Mesodermal cell (in vitro differentiated cells): ENCODE results near the gene LRRN3.

Experiments
- H3K27ac ChIP-seq: 2 replicates; pipeline ENCODE4 v1.7.0; 2013; ENCODE audit warnings: mild to moderate bottlenecking, low read depth, low read length, moderate library complexity; ENCODE audit not compliant: severe bottlenecking
- H3K36me3 ChIP-seq: 2 replicates; pipeline ENCODE4 v1.7.1; 2013; ENCODE audit warnings: mild to moderate bottlenecking, low read length, moderate library complexity; ENCODE audit not compliant: control insufficient read depth, insufficient read depth
- H3K4me1 ChIP-seq: one replicate; pipeline ENCODE4 v1.7.1; 2013; ENCODE audit warnings: mild to moderate bottlenecking, low read length; ENCODE audit not compliant: insufficient read depth, control insufficient read depth, poor library complexity, severe bottlenecking
- H3K4me3 ChIP-seq: 2 replicates; pipeline ENCODE4 v1.7.0; 2013; ENCODE audit warnings: low read length, control low read depth, mild to moderate bottlenecking; ENCODE audit not compliant: insufficient read depth, poor library complexity, severe bottlenecking; ENCODE audit errors: extremely low read depth
- H3K9me3 ChIP-seq: 2 replicates; pipeline ENCODE4 v1.7.1; 2013; ENCODE audit warnings: mild to moderate bottlenecking, low read length, moderate library complexity; ENCODE audit not compliant: control insufficient read depth
- WGBS, 2 experiments: methylation state at CpG; one replicate each; pipeline ENCODE4 v1.1.5; 2013; ENCODE audit warnings: missing lambda C conversion rate in 2 of 2; ENCODE audit not compliant: insufficient coverage in 2 of 2; 5-methylcytosine and 5-hydroxymethylcytosine counted together

LRRN3 gene

GRCh38 chr7:111132833-111133232, 41.9 kb downstream of the LRRN3 start:
- H3K27ac ChIP-seq, result no peak overlapping the region
- H3K4me3 ChIP-seq, result no peak overlapping the region
- no peaks in the 10 kb centered on the region for H3K9me3 ChIP-seq
- H3K4me1 ChIP-seq, result peaks cover 24% of the 10 kb centered on the region
- H3K36me3 ChIP-seq, result no peaks in the 10 kb centered on the region
- WGBS, 2 experiments, result no CpG with 5 or more reads among the region's 1 CpG

GRCh38 chr7:111137296-111138192, 46.6 kb downstream of the LRRN3 start:
- WGBS, 2 experiments, result 86% methylated on average over 2 of the region's 4 CpGs; no CpG with 5 or more reads in 1 of the 2 experiments
- Histone ChIP-seq H3K4me3 (no peak overlapping the region), H3K27ac (peak overlapping the region; percentile 93), H3K4me1 (peaks cover 33% of the 10 kb centered on the region), H3K36me3 (no peaks in the 10 kb centered on the region), H3K9me3 (no peaks in the 10 kb centered on the region)

GRCh38 chr7:111138193-111138569, 47.3 kb downstream of the LRRN3 start:
- peak overlapping the region; percentile 93 for H3K27ac ChIP-seq
- WGBS, 2 experiments, result no CpG with 5 or more reads among the region's 2 CpGs
- no peaks in the 10 kb centered on the region for H3K36me3 ChIP-seq

GRCh38 chr7:111138586-111138985, 47.7 kb downstream of the LRRN3 start:
- Histone ChIP-seq H3K9me3 (no peaks in the 10 kb centered on the region), H3K36me3 (no peaks in the 10 kb centered on the region), H3K4me3 (no peak overlapping the region), H3K27ac (peak overlapping the region; percentile 93), H3K4me1 (peaks cover 25% of the 10 kb centered on the region)

More at GRCh38 chr7:111138193-111138569, 47.3 kb downstream of the LRRN3 start:
- no peak overlapping the region for H3K4me3 ChIP-seq
- no peaks in the 10 kb centered on the region for H3K9me3 ChIP-seq
- H3K4me1 ChIP-seq, result peaks cover 29% of the 10 kb centered on the region

- Histone ChIP-seq H3K36me3 (no peaks in the 10 kb centered on the region), H3K9me3 (no peaks in the 10 kb centered on the region), H3K27ac (no peak overlapping the region), H3K4me1 (peaks cover 25% of the 10 kb centered on the region), H3K4me3 (no peak overlapping the region)
- WGBS, 2 experiments, result no CpG with 5 or more reads among the region's 2 CpGs
Observed at GRCh38 chr7:111140091-111140865, 49.4 kb downstream of the LRRN3 start.

- H3K27ac ChIP-seq, result no peak overlapping the region
- H3K9me3 ChIP-seq, result no peaks in the 10 kb centered on the region
- H3K36me3 ChIP-seq, result no peaks in the 10 kb centered on the region
- WGBS, 2 experiments, result no CpG with 5 or more reads among the region's 2 CpGs
- no peaks in the 10 kb centered on the region for H3K4me1 ChIP-seq
- no peak overlapping the region for H3K4me3 ChIP-seq
Observed at GRCh38 chr7:111145472-111145871, 54.5 kb downstream of the LRRN3 start.

GRCh38 chr7:111146136-111146535, 55.2 kb downstream of the LRRN3 start:
- H3K4me3 ChIP-seq, result no peak overlapping the region
- no peaks in the 10 kb centered on the region for H3K4me1 ChIP-seq
- no peaks in the 10 kb centered on the region for H3K9me3 ChIP-seq
- H3K27ac ChIP-seq, result no peak overlapping the region
- H3K36me3 ChIP-seq, result no peaks in the 10 kb centered on the region

- Histone ChIP-seq H3K27ac (no peak overlapping the region), H3K9me3 (no peaks in the 10 kb centered on the region), H3K36me3 (no peaks in the 10 kb centered on the region), H3K4me1 (no peaks in the 10 kb centered on the region), H3K4me3 (no peak overlapping the region)
- 100% methylated on average over 2 of the region's 6 CpGs; no CpG with 5 or more reads in 1 of the 2 experiments for WGBS, 2 experiments
Observed at GRCh38 chr7:111147708-111148533, 57.0 kb downstream of the LRRN3 start.

GRCh38 chr7:111150709-111151108, 59.8 kb downstream of the LRRN3 start:
- 100% methylated on average over 1 of the region's 1 CpG; no CpG with 5 or more reads in 1 of the 2 experiments for WGBS, 2 experiments
- Histone ChIP-seq H3K4me3 (no peak overlapping the region), H3K9me3 (no peaks in the 10 kb centered on the region), H3K36me3 (no peaks in the 10 kb centered on the region), H3K4me1 (no peaks in the 10 kb centered on the region), H3K27ac (no peak overlapping the region)

- Histone ChIP-seq H3K36me3 (no peaks in the 10 kb centered on the region), H3K9me3 (no peaks in the 10 kb centered on the region), H3K4me1 (no peaks in the 10 kb centered on the region), H3K27ac (no peak overlapping the region), H3K4me3 (no peak overlapping the region)
Observed at GRCh38 chr7:111159426-111159825, 68.5 kb downstream of the LRRN3 start.
